K562 (cell line): ENCODE data around the gene POLR3C.

Experiments
- SIN3A ChIP-seq, 2 experiments: fragments of 150-350 bp in 1 of 2; IDR thresholded peaks; 2 replicates each; pipeline ENCODE4 v1.6.1; 2011 to 2016; ENCODE audit warnings: borderline replicate concordance in 2 of 2, low read depth in 2 of 2, low read length in 2 of 2, mild to moderate bottlenecking in 2 of 2, moderate library complexity in 2 of 2; ENCODE audit not compliant: control insufficient read depth in 1 of 2
- ZNF431 ChIP-seq: sonication (generic); formaldehyde crosslinking; IDR thresholded peaks from 2 replicates; pipeline ENCODE4 v1.8.0; 2022; ENCODE audit warnings: mild to moderate bottlenecking, missing genetic modification reagents

DNA sequence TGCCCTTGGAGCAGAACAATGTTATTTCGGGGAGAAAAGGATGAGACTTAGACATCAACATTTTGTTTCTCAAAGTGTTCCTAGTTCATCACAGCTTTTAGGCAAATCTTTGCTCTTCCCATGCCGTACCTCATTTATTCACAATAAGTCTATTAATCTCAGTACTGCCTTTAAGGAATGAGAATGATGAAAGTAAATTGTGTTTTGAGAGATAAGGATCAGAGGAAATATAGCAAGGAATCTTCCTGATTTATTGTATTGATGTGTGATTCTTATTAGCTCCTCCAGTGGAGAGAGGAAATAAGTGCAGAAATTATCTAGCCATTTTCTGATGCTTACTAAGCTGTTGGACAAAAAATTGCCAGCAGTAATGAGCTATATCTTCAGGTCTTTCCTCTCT lies 2.0 kb downstream of the POLR3C start:
- TF ChIP-seq SIN3A (IDR thresholded peaks at IDR 0.05; ENCODE audit: borderline replicate concordance in 2 of 2, control insufficient read depth in 1 of 2, low read depth in 2 of 2, low read length in 2 of 2), result no peak
- TF ChIP-seq ZNF431 (CRISPR knock-in tag), result no peak
